ENCODE data around the gene SRGAP3.

The SRGAP3 gene

DNA sequence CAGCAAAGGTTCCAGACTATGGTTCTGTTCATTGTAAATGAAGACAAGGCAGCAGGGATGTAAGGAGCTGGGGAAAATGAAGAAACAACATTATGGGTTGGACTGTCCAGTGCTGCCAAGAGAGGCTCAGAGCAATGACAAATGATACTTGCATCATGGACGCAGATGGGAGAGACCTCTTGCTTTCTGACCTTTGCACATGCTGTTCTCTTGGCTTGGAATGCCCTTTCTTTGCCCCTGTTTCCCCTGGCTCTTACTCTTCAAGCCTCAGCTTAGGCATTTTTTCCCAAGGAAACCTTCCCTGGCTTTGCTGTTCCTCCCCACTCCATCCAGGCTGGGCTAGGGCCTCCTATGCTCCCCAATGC is 226.2 kb downstream of the SRGAP3 start (continued):
- no peak for TF ChIP-seq BACH2 (CRISPR knock-in tag; IDR thresholded peaks at IDR 0.05; ENCODE audit: borderline replicate concordance)
- TF ChIP-seq GLIS3 (CRISPR knock-in tag; IDR thresholded peaks at IDR 0.05) = no peak
- TF ChIP-seq ISL1 (CRISPR knock-in tag; IDR thresholded peaks at IDR 0.05) = no peak
- no peak for TF ChIP-seq ZFP3 (CRISPR knock-in tag; IDR thresholded peaks at IDR 0.05)
- no peak for TF ChIP-seq ZC3H10 (CRISPR knock-in tag; IDR thresholded peaks at IDR 0.05)
- no peak for TF ChIP-seq PPARA (CRISPR knock-in tag; IDR thresholded peaks at IDR 0.05; ENCODE audit: borderline replicate concordance)
- TF ChIP-seq RARB (CRISPR knock-in tag; IDR thresholded peaks at IDR 0.05) = no peak
- TF ChIP-seq, protein P1, sequence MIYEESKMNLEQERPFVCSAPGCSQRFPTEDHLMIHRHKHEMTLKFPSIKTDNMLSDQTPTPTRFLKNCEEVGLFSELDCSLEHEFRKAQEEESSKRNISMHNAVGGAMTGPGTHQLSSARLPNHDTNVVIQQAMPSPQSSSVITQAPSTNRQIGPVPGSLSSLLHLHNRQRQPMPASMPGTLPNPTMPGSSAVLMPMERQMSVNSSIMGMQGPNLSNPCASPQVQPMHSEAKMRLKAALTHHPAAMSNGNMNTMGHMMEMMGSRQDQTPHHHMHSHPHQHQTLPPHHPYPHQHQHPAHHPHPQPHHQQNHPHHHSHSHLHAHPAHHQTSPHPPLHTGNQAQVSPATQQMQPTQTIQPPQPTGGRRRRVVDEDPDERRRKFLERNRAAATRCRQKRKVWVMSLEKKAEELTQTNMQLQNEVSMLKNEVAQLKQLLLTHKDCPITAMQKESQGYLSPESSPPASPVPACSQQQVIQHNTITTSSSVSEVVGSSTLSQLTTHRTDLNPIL (CRISPR knock-in tag; IDR thresholded peaks at IDR 0.05; ENCODE audit: low read depth) = no peak
- no peak for TF ChIP-seq TOX (CRISPR knock-in tag; IDR thresholded peaks at IDR 0.05; ENCODE audit: borderline replicate concordance)
- TF ChIP-seq, protein P2, sequence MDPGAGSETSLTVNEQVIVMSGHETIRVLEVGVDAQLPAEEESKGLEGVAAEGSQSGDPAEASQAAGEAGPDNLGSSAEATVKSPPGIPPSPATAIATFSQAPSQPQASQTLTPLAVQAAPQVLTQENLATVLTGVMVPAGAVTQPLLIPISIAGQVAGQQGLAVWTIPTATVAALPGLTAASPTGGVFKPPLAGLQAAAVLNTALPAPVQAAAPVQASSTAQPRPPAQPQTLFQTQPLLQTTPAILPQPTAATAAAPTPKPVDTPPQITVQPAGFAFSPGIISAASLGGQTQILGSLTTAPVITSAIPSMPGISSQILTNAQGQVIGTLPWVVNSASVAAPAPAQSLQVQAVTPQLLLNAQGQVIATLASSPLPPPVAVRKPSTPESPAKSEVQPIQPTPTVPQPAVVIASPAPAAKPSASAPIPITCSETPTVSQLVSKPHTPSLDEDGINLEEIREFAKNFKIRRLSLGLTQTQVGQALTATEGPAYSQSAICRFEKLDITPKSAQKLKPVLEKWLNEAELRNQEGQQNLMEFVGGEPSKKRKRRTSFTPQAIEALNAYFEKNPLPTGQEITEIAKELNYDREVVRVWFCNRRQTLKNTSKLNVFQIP (CRISPR knock-in tag; IDR thresholded peaks at IDR 0.05; ENCODE audit: borderline replicate concordance, low read depth) = no peak
- TF ChIP-seq TCF4 (CRISPR knock-in tag; IDR thresholded peaks at IDR 0.05; ENCODE audit: borderline replicate concordance) = no peak
- no peak for TF ChIP-seq ZNF565 (CRISPR knock-in tag; conservative IDR thresholded peaks at IDR 0.05; ENCODE audit: low read depth)

DNA sequence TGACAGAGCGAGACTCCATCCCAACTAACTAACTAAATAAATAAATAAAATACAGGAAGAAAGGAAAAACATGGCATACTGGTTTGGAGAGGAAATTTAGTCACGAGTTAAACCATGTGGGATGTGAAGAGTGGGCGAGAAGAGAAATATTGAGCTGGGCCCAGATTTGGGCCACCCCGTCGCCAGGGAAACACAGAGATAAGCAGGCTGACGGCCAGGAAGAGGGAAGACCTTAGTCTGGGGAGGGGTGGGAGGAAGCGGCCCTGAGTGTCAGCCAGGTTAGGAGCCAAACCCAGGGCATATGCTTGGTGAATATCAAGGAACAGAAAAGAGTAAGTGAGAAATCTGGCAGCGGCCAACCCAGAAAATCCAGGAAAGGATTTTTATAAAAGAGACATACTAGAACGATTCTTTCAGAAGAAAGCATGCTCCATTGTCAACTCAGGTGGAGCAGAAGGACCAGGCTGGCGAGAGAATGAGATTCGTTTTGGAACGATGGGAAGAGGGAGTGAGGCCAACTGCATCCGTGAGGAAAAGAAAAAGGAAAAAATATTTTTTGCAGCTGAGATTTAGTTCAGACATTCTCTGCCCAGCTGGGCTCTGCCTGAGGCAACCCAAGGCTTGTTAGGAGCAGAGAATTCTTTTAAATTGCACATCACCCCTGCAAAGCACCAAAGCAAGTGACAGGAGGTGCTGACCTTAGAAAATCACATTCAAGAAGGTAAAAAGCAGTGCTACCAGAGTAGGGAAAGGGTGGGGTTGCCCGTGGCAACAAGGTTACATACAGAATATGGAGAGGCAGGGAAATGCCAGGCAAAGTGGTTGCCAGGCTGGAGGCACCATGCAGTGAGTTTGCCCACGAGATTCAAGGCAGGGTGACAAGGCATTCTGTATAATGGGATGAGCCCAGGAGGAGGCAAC is 226.9 kb downstream of the SRGAP3 start:
- ATAC-seq = no peak
- no peak for TF ChIP-seq ZNF70 (CRISPR knock-in tag; IDR thresholded peaks at IDR 0.05)
- TF ChIP-seq ZNF565 (CRISPR knock-in tag; conservative IDR thresholded peaks at IDR 0.05; ENCODE audit: low read depth) = no peak
- no peak for TF ChIP-seq RARB (CRISPR knock-in tag; IDR thresholded peaks at IDR 0.05)
- no peak for TF ChIP-seq PPARA (CRISPR knock-in tag; IDR thresholded peaks at IDR 0.05; ENCODE audit: borderline replicate concordance)

GRCh38 chr3:9021271-9022009 is 228.0 kb downstream of the SRGAP3 start:
- no peak for ATAC-seq
- no peak for TF ChIP-seq PPARA (CRISPR knock-in tag; IDR thresholded peaks at IDR 0.05; ENCODE audit: borderline replicate concordance)
- TF ChIP-seq, protein P3, sequence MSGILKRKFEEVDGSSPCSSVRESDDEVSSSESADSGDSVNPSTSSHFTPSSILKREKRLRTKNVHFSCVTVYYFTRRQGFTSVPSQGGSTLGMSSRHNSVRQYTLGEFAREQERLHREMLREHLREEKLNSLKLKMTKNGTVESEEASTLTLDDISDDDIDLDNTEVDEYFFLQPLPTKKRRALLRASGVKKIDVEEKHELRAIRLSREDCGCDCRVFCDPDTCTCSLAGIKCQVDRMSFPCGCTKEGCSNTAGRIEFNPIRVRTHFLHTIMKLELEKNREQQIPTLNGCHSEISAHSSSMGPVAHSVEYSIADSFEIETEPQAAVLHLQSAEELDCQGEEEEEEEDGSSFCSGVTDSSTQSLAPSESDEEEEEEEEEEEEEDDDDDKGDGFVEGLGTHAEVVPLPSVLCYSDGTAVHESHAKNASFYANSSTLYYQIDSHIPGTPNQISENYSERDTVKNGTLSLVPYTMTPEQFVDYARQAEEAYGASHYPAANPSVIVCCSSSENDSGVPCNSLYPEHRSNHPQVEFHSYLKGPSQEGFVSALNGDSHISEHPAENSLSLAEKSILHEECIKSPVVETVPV (CRISPR knock-in tag; IDR thresholded peaks at IDR 0.05) = no peak
- TF ChIP-seq, protein P2 (CRISPR knock-in tag; IDR thresholded peaks at IDR 0.05; ENCODE audit: borderline replicate concordance, low read depth) = no peak
- TF ChIP-seq GLIS3 (CRISPR knock-in tag; IDR thresholded peaks at IDR 0.05) = no peak
- TF ChIP-seq ARNTL (CRISPR knock-in tag; IDR thresholded peaks at IDR 0.05; ENCODE audit: borderline replicate concordance, low read depth) = no peak
- TF ChIP-seq ZNF8 (CRISPR knock-in tag; IDR thresholded peaks at IDR 0.05) = no peak
- no peak for TF ChIP-seq ESRRG (CRISPR knock-in tag; IDR thresholded peaks at IDR 0.05)
- no peak for TF ChIP-seq ZNF70 (CRISPR knock-in tag; IDR thresholded peaks at IDR 0.05)
- TF ChIP-seq ZC3H10 (CRISPR knock-in tag; IDR thresholded peaks at IDR 0.05) = no peak
- TF ChIP-seq BACH2 (CRISPR knock-in tag; IDR thresholded peaks at IDR 0.05; ENCODE audit: borderline replicate concordance) = no peak

DNA sequence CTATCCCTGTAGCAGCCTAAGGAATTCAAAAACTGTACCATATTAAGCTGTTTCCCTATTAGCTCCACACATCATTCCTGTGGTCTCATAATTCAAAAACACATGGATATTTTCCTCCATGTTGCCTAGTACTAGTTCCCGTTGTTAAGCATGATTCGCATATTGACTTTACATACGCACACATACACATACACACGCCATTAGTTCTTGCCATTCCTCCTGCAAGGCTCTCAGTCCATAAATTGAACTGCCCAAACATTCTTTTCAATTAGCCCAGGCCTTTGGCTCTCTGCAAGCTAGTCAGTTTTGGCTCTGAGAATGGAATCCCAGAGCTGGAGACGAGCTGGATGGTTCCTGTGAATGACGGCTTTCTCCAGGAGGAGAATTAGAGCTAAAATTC is 229.0 kb downstream of the SRGAP3 start:
- no peak for ATAC-seq
- TF ChIP-seq ZNF70 (CRISPR knock-in tag; IDR thresholded peaks at IDR 0.05) (no peak), ZC3H10 (CRISPR knock-in tag; IDR thresholded peaks at IDR 0.05) (no peak)
